Erythroblast (primary cell): ENCODE results near the gene TMEM132C.

Experiments
- GATA1 ChIP-seq: IDR thresholded peaks from 2 replicates; pipeline ENCODE4 v1.6.1; 2011; ENCODE audit warnings: low read depth, mild to moderate bottlenecking, control low read depth, low read length, moderate library complexity
- POLR2A ChIP-seq: IDR thresholded peaks from 2 replicates; pipeline ENCODE4 v1.6.1; 2011; ENCODE audit warnings: mild to moderate bottlenecking, low read length

- TF ChIP-seq POLR2A (no peak), GATA1 (no peak)
Observed at GRCh38 chr12:128698301-128698972, 431.5 kb downstream of the TMEM132C start.
